ENCODE data around the gene RBM33.
A peak's percentile ranks its signal among the peaks of the same experiment; 100 is the strongest.

The RBM33 gene

GRCh38 chr7:155795401-155795800, 150.9 kb downstream of the RBM33 start:
- H3K27ac Mint-ChIP-seq: no peak overlapping the region
- H3K4me1 Mint-ChIP-seq: peaks cover 8% of the 10 kb centered on the region
- peaks cover 32% of the 10 kb centered on the region for H3K27me3 Mint-ChIP-seq
- no peaks in the 10 kb centered on the region for H3K36me3 Mint-ChIP-seq
- ATAC-seq: no peak
- no peaks in the 10 kb centered on the region for H3K9me3 Mint-ChIP-seq
- no peak overlapping the region for H3K4me3 Mint-ChIP-seq

DNA sequence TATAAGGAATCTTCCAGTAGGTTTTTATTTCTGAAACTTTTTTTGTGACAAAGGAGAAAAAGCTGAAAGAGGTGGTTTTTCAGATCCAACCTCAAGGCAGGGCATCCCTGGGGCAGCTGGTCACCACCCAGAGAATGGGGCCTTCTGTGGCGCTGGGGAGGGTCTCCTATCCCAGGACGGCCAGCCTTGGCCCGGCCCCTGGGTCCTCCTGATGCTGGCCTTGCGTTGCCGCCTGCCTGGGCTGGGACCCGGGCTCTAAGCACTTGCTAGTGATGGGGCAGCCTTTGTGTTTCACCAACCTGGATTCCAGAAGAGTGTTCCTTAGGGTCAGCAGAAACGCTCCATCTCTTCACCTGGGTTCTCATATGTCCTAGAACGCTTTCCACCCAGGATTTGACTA, 151.5 kb downstream of the RBM33 start:
- Mint-ChIP-seq H3K36me3 (no peaks in the 10 kb centered on the region), H3K27ac (no peak overlapping the region), H3K27me3 (peaks cover 37% of the 10 kb centered on the region), H3K4me1 (peaks cover 8% of the 10 kb centered on the region), H3K4me3 (no peak overlapping the region), H3K9me3 (no peaks in the 10 kb centered on the region)
- no peak for ATAC-seq

- Mint-ChIP-seq H3K9me3 (no peaks in the 10 kb centered on the region), H3K27me3 (peaks cover 44% of the 10 kb centered on the region), H3K27ac (no peak overlapping the region), H3K36me3 (no peaks in the 10 kb centered on the region), H3K4me3 (no peak overlapping the region), H3K4me1 (peaks cover 8% of the 10 kb centered on the region)
- peak; percentile 75 for ATAC-seq
Measured at GRCh38 chr7:155796381-155797261, 152.2 kb downstream of the RBM33 start.

- ATAC-seq: peak; percentile 15
- H3K27me3 Mint-ChIP-seq: peaks cover 51% of the 10 kb centered on the region
Measured at GRCh38 chr7:155797262-155798250, 153.1 kb downstream of the RBM33 start.

GRCh38 chr7:155798673-155799439, 154.4 kb downstream of the RBM33 start:
- H3K27me3 Mint-ChIP-seq: peaks cover 59% of the 10 kb centered on the region
- ATAC-seq: peak; percentile 56
- H3K4me3 Mint-ChIP-seq: no peak overlapping the region

More at GRCh38 chr7:155797262-155798250, 153.1 kb downstream of the RBM33 start:
- H3K27ac Mint-ChIP-seq: no peak overlapping the region
- peaks cover 8% of the 10 kb centered on the region for H3K4me1 Mint-ChIP-seq
- no peaks in the 10 kb centered on the region for H3K36me3 Mint-ChIP-seq
- H3K4me3 Mint-ChIP-seq: no peak overlapping the region
- no peaks in the 10 kb centered on the region for H3K9me3 Mint-ChIP-seq

DNA sequence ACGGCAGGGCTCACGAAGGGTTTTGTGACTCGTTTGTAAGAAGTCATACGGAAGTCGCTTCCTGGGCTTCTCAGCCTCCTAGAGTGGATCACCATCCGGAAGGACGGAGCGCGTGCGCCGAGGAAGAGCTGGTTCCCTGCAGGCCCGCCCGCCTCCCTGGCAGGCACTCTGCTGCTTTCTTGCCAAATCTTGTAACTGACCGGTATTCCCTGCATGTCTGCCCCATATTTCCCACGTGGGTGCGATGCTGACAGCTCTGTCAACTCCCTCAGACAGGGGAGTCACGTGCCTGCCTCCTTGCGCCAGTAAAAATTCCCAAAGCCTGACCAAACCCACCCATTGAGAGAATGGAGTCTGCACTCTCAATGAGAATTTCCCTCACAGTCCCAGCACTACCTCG, 155.1 kb downstream of the RBM33 start:
- Mint-ChIP-seq H3K9me3 (no peaks in the 10 kb centered on the region), H3K4me1 (peaks cover 19% of the 10 kb centered on the region), H3K4me3 (no peak overlapping the region), H3K27me3 (peaks cover 60% of the 10 kb centered on the region), H3K27ac (no peak overlapping the region), H3K36me3 (no peaks in the 10 kb centered on the region)
- ATAC-seq: no peak

More at GRCh38 chr7:155798673-155799439, 154.4 kb downstream of the RBM33 start:
- no peaks in the 10 kb centered on the region for H3K36me3 Mint-ChIP-seq
- H3K4me1 Mint-ChIP-seq: peaks cover 15% of the 10 kb centered on the region
- H3K27ac Mint-ChIP-seq: no peak overlapping the region
- H3K9me3 Mint-ChIP-seq: no peaks in the 10 kb centered on the region

DNA sequence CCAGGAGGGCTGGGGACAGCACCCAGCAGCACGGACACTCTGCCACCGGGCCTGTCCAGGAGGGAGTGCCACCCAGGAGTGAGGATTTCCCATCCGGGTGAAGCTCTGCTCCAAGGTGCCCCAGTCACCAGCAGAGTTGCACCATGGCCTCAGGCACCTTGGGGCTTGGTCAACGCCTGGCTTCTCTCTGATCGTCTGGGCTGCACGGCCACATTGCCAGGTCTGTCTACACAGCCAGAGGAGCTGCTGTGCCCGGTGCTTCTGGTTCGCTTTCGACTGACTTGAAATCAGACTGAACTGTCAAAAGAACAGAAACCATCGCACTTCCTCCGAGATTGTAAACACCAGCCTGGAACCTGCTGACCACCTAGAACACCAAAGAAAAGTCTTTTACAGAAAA, 155.8 kb downstream of the RBM33 start:
- peaks cover 22% of the 10 kb centered on the region for H3K4me1 Mint-ChIP-seq
- no peaks in the 10 kb centered on the region for H3K36me3 Mint-ChIP-seq
- ATAC-seq: no peak
- peaks cover 60% of the 10 kb centered on the region for H3K27me3 Mint-ChIP-seq
- no peaks in the 10 kb centered on the region for H3K9me3 Mint-ChIP-seq
- no peak overlapping the region for H3K27ac Mint-ChIP-seq
- H3K4me3 Mint-ChIP-seq: no peak overlapping the region

GRCh38 chr7:155800741-155801267, 156.3 kb downstream of the RBM33 start:
- H3K27me3 Mint-ChIP-seq: peaks cover 60% of the 10 kb centered on the region
- no peak overlapping the region for H3K4me3 Mint-ChIP-seq
- H3K4me1 Mint-ChIP-seq: peaks cover 22% of the 10 kb centered on the region
- no peak overlapping the region for H3K27ac Mint-ChIP-seq
- ATAC-seq: no peak
- no peaks in the 10 kb centered on the region for H3K9me3 Mint-ChIP-seq
- no peaks in the 10 kb centered on the region for H3K36me3 Mint-ChIP-seq

DNA sequence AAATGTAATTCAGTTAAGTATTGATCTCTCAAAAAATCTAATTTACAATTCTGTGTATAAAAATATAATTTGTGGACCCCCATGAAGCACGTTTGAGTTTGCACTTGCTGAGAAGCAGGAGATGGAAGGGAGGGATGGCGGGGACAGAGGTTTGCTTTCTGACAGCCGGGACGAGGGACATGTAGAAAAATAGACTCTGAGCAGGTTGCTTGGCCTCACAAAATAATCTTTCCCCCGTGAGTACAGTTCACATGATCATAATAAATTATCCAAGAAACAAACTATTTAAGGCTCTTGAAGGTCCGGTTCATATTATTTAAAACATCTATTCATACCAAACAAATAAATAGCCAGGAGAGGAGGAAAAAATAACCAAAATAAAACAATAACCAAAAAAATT, 157.8 kb downstream of the RBM33 start:
- ATAC-seq: no peak
- Mint-ChIP-seq H3K27me3 (peaks cover 64% of the 10 kb centered on the region), H3K9me3 (no peaks in the 10 kb centered on the region), H3K36me3 (no peaks in the 10 kb centered on the region), H3K4me1 (peaks cover 34% of the 10 kb centered on the region), H3K4me3 (no peak overlapping the region), H3K27ac (no peak overlapping the region)

GRCh38 chr7:155802906-155803417, 158.5 kb downstream of the RBM33 start:
- H3K4me1 Mint-ChIP-seq: peaks cover 40% of the 10 kb centered on the region
- no peak for ATAC-seq
- no peaks in the 10 kb centered on the region for H3K36me3 Mint-ChIP-seq
- no peak overlapping the region for H3K27ac Mint-ChIP-seq
- no peak overlapping the region for H3K4me3 Mint-ChIP-seq
- H3K9me3 Mint-ChIP-seq: no peaks in the 10 kb centered on the region
- peaks cover 71% of the 10 kb centered on the region for H3K27me3 Mint-ChIP-seq

GRCh38 chr7:155803418-155804376, 159.2 kb downstream of the RBM33 start:
- Mint-ChIP-seq H3K4me3 (peak overlapping the region; percentile 85), H3K36me3 (no peaks in the 10 kb centered on the region), H3K4me1 (peaks cover 38% of the 10 kb centered on the region), H3K27ac (no peak overlapping the region), H3K9me3 (no peaks in the 10 kb centered on the region), H3K27me3 (peaks cover 70% of the 10 kb centered on the region)
- ATAC-seq: no peak

DNA sequence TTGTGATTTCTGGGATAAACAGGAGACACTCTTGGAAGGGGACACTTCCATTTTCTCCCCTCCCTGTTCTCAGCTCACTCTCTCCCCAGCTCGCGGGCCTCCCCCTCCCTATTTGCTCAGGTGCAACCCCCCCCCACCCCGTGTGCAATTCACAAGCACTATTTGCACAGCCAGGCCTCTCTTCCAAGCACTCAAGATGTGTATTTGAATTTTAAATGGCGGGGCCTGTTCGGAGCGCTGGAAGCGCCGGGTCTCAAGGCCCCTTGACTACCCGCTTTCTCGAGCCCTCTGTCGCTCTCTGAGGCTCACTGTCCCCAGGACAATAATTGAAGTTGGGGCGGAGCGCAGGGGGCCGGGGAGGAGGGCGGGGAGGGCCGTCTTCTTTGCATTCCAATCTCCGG, 160.0 kb downstream of the RBM33 start:
- Mint-ChIP-seq H3K27me3 (peaks cover 70% of the 10 kb centered on the region), H3K27ac (no peak overlapping the region), H3K9me3 (no peaks in the 10 kb centered on the region), H3K4me3 (peak overlapping the region; percentile 50), H3K36me3 (no peaks in the 10 kb centered on the region), H3K4me1 (peaks cover 42% of the 10 kb centered on the region)
- ATAC-seq: no peak

GRCh38 chr7:155804897-155805825, 160.7 kb downstream of the RBM33 start:
- peaks cover 67% of the 10 kb centered on the region for H3K27me3 Mint-ChIP-seq

More at GRCh38 chr7:155804897-155805825, 160.7 kb downstream of the RBM33 start:
- peaks cover 43% of the 10 kb centered on the region for H3K4me1 Mint-ChIP-seq
- no peaks in the 10 kb centered on the region for H3K9me3 Mint-ChIP-seq
- no peaks in the 10 kb centered on the region for H3K36me3 Mint-ChIP-seq
- peak; percentile 50 for ATAC-seq
- H3K27ac Mint-ChIP-seq: no peak overlapping the region
- peak overlapping the region; percentile 64 for H3K4me3 Mint-ChIP-seq
